ENCODE results near the gene PEX6. TPM values are rescaled to one million over a fixed set of nuclear protein-coding genes. Genes with fewer than 3 reads are reported as not detected.
"Not testable (repeated sequence)": the region's sequence is repeated elsewhere in the genome, so short reads cannot be mapped to it uniquely, and the experiment has no call there.

Gene PEX6
- total RNA-seq, 4 donors from 2014 or later, result 23.7 to 39.9 (median 28.4) TPM

GRCh38 chr6:42947950-42948349 lies 31.0 kb downstream of the PEX6 start:
- H3K27me3 ChIP-seq, result no peaks in the 10 kb centered on the region
- TF ChIP-seq CTCF (IDR thresholded peaks at IDR 0.05) (no peak), POLR2A (IDR thresholded peaks at IDR 0.05) (no peak)
- DNase-seq, result peak in 1 of 2 donors; percentile 34
- peak overlapping the region in 1 of 3 donors; percentile 86 for H3K27ac ChIP-seq
- no peaks in the 10 kb centered on the region for H3K36me3 ChIP-seq
- no peak overlapping the region for H3K4me3 ChIP-seq (replicated peaks in 1 of 3)
- H3K4me1 ChIP-seq, result peaks cover 0 to 5% of the 10 kb centered on the region in 2 donors
- H3K9me3 ChIP-seq, result no peaks in the 10 kb centered on the region
- intact Hi-C loops (cut with DNase I), result no loop called here

- peaks cover 18 to 19% of the 10 kb centered on the region in 2 donors for H3K36me3 ChIP-seq
Measured at GRCh38 chr6:42942444-42942843, 36.5 kb downstream of the PEX6 start.

GRCh38 chr6:42941356-42941755 lies 37.6 kb downstream of the PEX6 start:
- DNase-seq; H3K4me3 ChIP-seq (replicated peaks in 1 of 3); intact Hi-C loops (cut with DNase I); H3K4me1 ChIP-seq; H3K27me3 ChIP-seq; H3K27ac ChIP-seq; H3K9me3 ChIP-seq: not testable (repeated sequence)
- WGBS, 2 donors, result 94 to 100% methylated on average over 5 of the region's 5 CpGs
- H3K36me3 ChIP-seq, result peaks cover 18 to 26% of the 10 kb centered on the region in 2 donors

More at GRCh38 chr6:42942444-42942843, 36.5 kb downstream of the PEX6 start:
- Histone ChIP-seq H3K4me1 (no peaks in the 10 kb centered on the region), H3K9me3 (no peaks in the 10 kb centered on the region), H3K27me3 (no peaks in the 10 kb centered on the region), H3K4me3 (replicated peaks in 1 of 3) (no peak overlapping the region), H3K27ac (no peak overlapping the region)
- TF ChIP-seq CTCF (IDR thresholded peaks at IDR 0.05) (no peak), POLR2A (IDR thresholded peaks at IDR 0.05) (no peak)
- no peak for DNase-seq
- 89 to 91% methylated on average over 7 of the region's 7 CpGs for WGBS, 2 donors
- intact Hi-C loops (cut with DNase I), result no loop called here

GRCh38 chr6:42940493-42941045 lies 38.4 kb downstream of the PEX6 start:
- H3K36me3 ChIP-seq, result peaks cover 24 to 34% of the 10 kb centered on the region in 2 donors
- no peak for TF ChIP-seq POLR2A (IDR thresholded peaks at IDR 0.05)
- TF ChIP-seq CTCF (IDR thresholded peaks at IDR 0.05), result no peak
- no peaks in the 10 kb centered on the region for H3K4me1 ChIP-seq
- intact Hi-C loops (cut with DNase I), result no loop called here
- WGBS, 2 donors, result 96 to 100% methylated on average over 4 to 6 of the region's 6 CpGs
- H3K4me3 ChIP-seq (replicated peaks in 1 of 3), result no peak overlapping the region
- no peak for DNase-seq
- H3K27ac ChIP-seq, result no peak overlapping the region
- no peaks in the 10 kb centered on the region for H3K27me3 ChIP-seq
- no peaks in the 10 kb centered on the region for H3K9me3 ChIP-seq

- Histone ChIP-seq H3K27me3 (no peaks in the 10 kb centered on the region), H3K9me3 (no peaks in the 10 kb centered on the region), H3K27ac (no peak overlapping the region), H3K4me3 (replicated peaks in 1 of 3) (no peak overlapping the region), H3K36me3 (peaks cover 24 to 36% of the 10 kb centered on the region in 2 donors), H3K4me1 (no peaks in the 10 kb centered on the region)
- intact Hi-C loops (cut with DNase I), result no loop called here
- WGBS, 2 donors, result 87 to 100% methylated on average over 4 of the region's 4 CpGs
- TF ChIP-seq CTCF (IDR thresholded peaks at IDR 0.05) (no peak), POLR2A (IDR thresholded peaks at IDR 0.05) (no peak)
- no peak for DNase-seq
Measured at GRCh38 chr6:42939810-42940167, 39.2 kb downstream of the PEX6 start.
